Fibroblast of villous mesenchyme (primary cell): ENCODE data around the gene PTPRH. TPM values are rescaled to one million over a fixed set of nuclear protein-coding genes. Genes with fewer than 3 reads are reported as not detected.

Experiments
- DNase-seq: peaks from one replicate; pipeline ENCODE4 v3.0.0-alpha.2; 2010; ENCODE audit warnings: low read depth
- H3K4me3 ChIP-seq: 2 replicates; pipeline ENCODE4 v1.5.1; 2011; ENCODE audit warnings: low read depth, mild to moderate bottlenecking, low read length
- CTCF ChIP-seq: IDR thresholded peaks from 2 replicates; pipeline ENCODE4 v1.5.1; 2012; ENCODE audit warnings: low read depth, mild to moderate bottlenecking, low read length; ENCODE audit not compliant: insufficient read depth
- total RNA-seq: library from RNA; depleted of rRNA; stranded (reverse); fragments of >200 nt; gene quantifications from 2 replicates; pipeline ENCODE4 v1.2.3, GENCODE V29; 2012

PTPRH gene
- total RNA-seq, 1 donor: 3.9 TPM

GRCh38 chr19:55242517-55242916 is 33.2 kb upstream of the PTPRH start:
- H3K4me3 ChIP-seq: no peak overlapping the region
- no peak for TF ChIP-seq CTCF
- no peak for DNase-seq

GRCh38 chr19:55241935-55242464 is 32.7 kb upstream of the PTPRH start:
- DNase-seq: no peak
- TF ChIP-seq CTCF: no peak
- no peak overlapping the region for H3K4me3 ChIP-seq

GRCh38 chr19:55241143-55241934 is 32.0 kb upstream of the PTPRH start:
- no peak overlapping the region for H3K4me3 ChIP-seq
- no peak for TF ChIP-seq CTCF
- no peak for DNase-seq

GRCh38 chr19:55240713-55241020 is 31.4 kb upstream of the PTPRH start:
- no peak for TF ChIP-seq CTCF
- DNase-seq: no peak
- H3K4me3 ChIP-seq: no peak overlapping the region

- H3K4me3 ChIP-seq: no peak overlapping the region
- no peak for TF ChIP-seq CTCF
Measured at GRCh38 chr19:55239004-55239403, 29.7 kb upstream of the PTPRH start.

GRCh38 chr19:55238030-55238429 is 28.7 kb upstream of the PTPRH start:
- DNase-seq: no peak
- TF ChIP-seq CTCF: no peak

More at GRCh38 chr19:55239004-55239403, 29.7 kb upstream of the PTPRH start:
- no peak for DNase-seq

GRCh38 chr19:55232986-55233385 is 23.7 kb upstream of the PTPRH start:
- no peak for TF ChIP-seq CTCF
- no peak for DNase-seq
- no peak overlapping the region for H3K4me3 ChIP-seq

More at GRCh38 chr19:55238030-55238429, 28.7 kb upstream of the PTPRH start:
- H3K4me3 ChIP-seq: no peak overlapping the region
